HEK293 (cell line): ENCODE results near the gene MLH3.
A peak's percentile ranks its signal among the peaks of the same experiment; 100 is the strongest.

ENCODE experiments used
- CTCF ChIA-PET: fragments of 350-600 bp; formaldehyde crosslinking; extraction: SDS; loops from one replicate; lab custom pipeline; 2021; ENCODE audit warnings: antibody characterized with exemption; lab: Yijun Ruan, JAX
- POLR2A ChIA-PET: fragments of 300-600 bp; formaldehyde crosslinking; extraction: SDS; loops from one replicate; lab custom pipeline; 2020; ENCODE audit warnings: antibody characterized with exemption, inconsistent platforms; lab: Yijun Ruan, JAX
- H3K27ac ChIP-seq: fragments of 200-500 bp; sonication (Bioruptor generic); 2 replicates; pipeline ENCODE4 v1.5.1; 2014; ENCODE audit warnings: low read depth, low read length, control low read depth, inconsistent platforms; ENCODE audit errors: extremely low read depth
- H3K36me3 ChIP-seq, 2 experiments: fragments of 200-500 bp in 1 of 2; sonication (Bioruptor generic) in 1 of 2; 1 replicate in 1 of 2; 2 replicates in 1 of 2; pipeline ENCODE4 v1.5.1; 2014 to 2017; ENCODE audit warnings: inconsistent platforms in 2 of 2, low read length in 2 of 2; ENCODE audit not compliant: control insufficient read depth in 2 of 2, insufficient read depth in 1 of 2
- H3K4me1 ChIP-seq: fragments of 200-500 bp; sonication (Bioruptor generic); 2 replicates; pipeline ENCODE4 v1.5.1; 2014; ENCODE audit warnings: mild to moderate bottlenecking, low read length, inconsistent platforms; ENCODE audit not compliant: control insufficient read depth, insufficient read depth
- H3K4me3 ChIP-seq: 2 replicates; pipeline ENCODE4 v1.5.1; 2011; ENCODE audit warnings: low read depth, mild to moderate bottlenecking, control low read depth, low read length, moderate library complexity
- H3K9me3 ChIP-seq: fragments of 200-500 bp; sonication (Bioruptor generic); 2 replicates; pipeline ENCODE4 v1.5.1; 2014; ENCODE audit warnings: low read depth, low read length, inconsistent platforms; ENCODE audit not compliant: control insufficient read depth, insufficient read depth
- GLIS1 ChIP-seq: fragments of 450-650 bp; formaldehyde crosslinking; IDR thresholded peaks from 2 replicates; pipeline ENCODE4 v1.5.1; 2016; ENCODE audit warnings: missing biosample characterization, missing genetic modification characterization
- OSR2 ChIP-seq: fragments of 450-650 bp; formaldehyde crosslinking; IDR thresholded peaks from 2 replicates; pipeline ENCODE4 v1.5.1; 2016; ENCODE audit warnings: missing biosample characterization, missing genetic modification characterization
- PRDM6 ChIP-seq: fragments of 450-650 bp; formaldehyde crosslinking; IDR thresholded peaks from 2 replicates; pipeline ENCODE4 v1.5.1; 2017; ENCODE audit warnings: missing biosample characterization, missing genetic modification characterization
- SCRT2 ChIP-seq: fragments of 450-650 bp; formaldehyde crosslinking; IDR thresholded peaks from 2 replicates; pipeline ENCODE4 v1.5.1; 2016; ENCODE audit warnings: missing biosample characterization, missing genetic modification characterization
- ZBTB44 ChIP-seq: fragments of 450-650 bp; IDR thresholded peaks from 2 replicates; pipeline ENCODE4 v1.5.1; 2018; ENCODE audit warnings: missing biosample characterization, mild to moderate bottlenecking, missing genetic modification characterization
- ZNF211 ChIP-seq: fragments of 450-650 bp; formaldehyde crosslinking; IDR thresholded peaks from 2 replicates; pipeline ENCODE4 v1.5.1; 2016; ENCODE audit warnings: low read depth, missing biosample characterization, missing genetic modification characterization
- ZNF24 ChIP-seq: fragments of 450-650 bp; formaldehyde crosslinking; IDR thresholded peaks from 2 replicates; pipeline ENCODE4 v1.5.1; 2016; ENCODE audit warnings: missing biosample characterization, missing genetic modification characterization
- ZNF324 ChIP-seq: fragments of 450-650 bp; formaldehyde crosslinking; IDR thresholded peaks from 2 replicates; pipeline ENCODE4 v1.5.1; 2016; ENCODE audit warnings: missing biosample characterization, missing genetic modification characterization
- ZNF354C ChIP-seq: fragments of 450-650 bp; formaldehyde crosslinking; IDR thresholded peaks from 2 replicates; pipeline ENCODE4 v1.5.1; 2016; ENCODE audit warnings: missing biosample characterization, missing genetic modification characterization, low read depth, borderline replicate concordance
- ZNF366 ChIP-seq: fragments of 450-650 bp; formaldehyde crosslinking; conservative IDR thresholded peaks from 2 replicates; pipeline ENCODE4 v1.5.1; 2016; ENCODE audit warnings: missing biosample characterization, missing genetic modification characterization
- ZNF488 ChIP-seq: fragments of 450-650 bp; formaldehyde crosslinking; IDR thresholded peaks from 2 replicates; pipeline ENCODE4 v1.5.1; 2016; ENCODE audit warnings: missing biosample characterization, missing genetic modification characterization
- ZNF549 ChIP-seq: fragments of 450-650 bp; IDR thresholded peaks from 2 replicates; pipeline ENCODE4 v1.5.1; 2018; ENCODE audit warnings: missing biosample characterization, missing genetic modification characterization, mild to moderate bottlenecking, inconsistent platforms, moderate library complexity
- ZNF830 ChIP-seq: fragments of 450-650 bp; IDR thresholded peaks from 2 replicates; pipeline ENCODE4 v1.5.0; 2018; ENCODE audit warnings: missing biosample characterization, missing genetic modification characterization, low read depth, mild to moderate bottlenecking, moderate library complexity

Gene MLH3

GRCh38 chr14:75046275-75046674, 5.0 kb downstream of the MLH3 start:
- Histone ChIP-seq H3K4me3 (no peak overlapping the region), H3K36me3 (peaks cover 6 to 7% of the 10 kb centered on the region in 2 experiments; a peak in 2 of 3 replicates), H3K9me3 (no peaks in the 10 kb centered on the region)
- CTCF ChIA-PET = no interaction called here
- POLR2A ChIA-PET = no interaction called here
- no peak for TF ChIP-seq GLIS1
- TF ChIP-seq SCRT2 (tag by site-specific recombination) = 0 out of 2 replicates have a peak, but pooled peaks have one; percentile 37
- TF ChIP-seq, all 188 proteins: peak for 1
- Histone ChIP-seq H3K27ac (no peak overlapping the region), H3K4me1 (peaks cover 6% of the 10 kb centered on the region)

GRCh38 chr14:75044752-75045151, 6.5 kb downstream of the MLH3 start:
- Histone ChIP-seq H3K4me3 (no peak overlapping the region), H3K36me3 (peaks cover 6 to 9% of the 10 kb centered on the region in 2 experiments; a peak in 2 of 3 replicates), H3K4me1 (peaks cover 6% of the 10 kb centered on the region), H3K27ac (no peak overlapping the region), H3K9me3 (no peaks in the 10 kb centered on the region)
- POLR2A ChIA-PET = no interaction called here
- CTCF ChIA-PET = interaction anchor here (0.6 to 0.9 kb wide), 4 partner anchors 32 to 140 kb away, joined by 3 to 5 read pairs (median 4); no protein-coding TSS in a partner anchor
- TF ChIP-seq ZNF549 (tag by site-specific recombination) (no peak), ZNF211 (no peak), ZNF354C (tag by site-specific recombination) (no peak), SCRT2 (tag by site-specific recombination) (no peak), ZNF830 (tag by site-specific recombination) (no peak), ZNF488 (tag by site-specific recombination) (no peak), GLIS1 (no peak), ZNF324 (no peak)

GRCh38 chr14:75044322-75044721, 6.9 kb downstream of the MLH3 start:
- peak; percentile 50; the same call in 1 of the 2 replicates for TF ChIP-seq OSR2 (tag by site-specific recombination)
- TF ChIP-seq ZNF24 = no peak
- peak; percentile 64; the same call in 1 of the 2 replicates for TF ChIP-seq ZBTB44
- peak; percentile 95 for TF ChIP-seq PRDM6 (tag by site-specific recombination)
- peaks cover 3 to 9% of the 10 kb centered on the region in 2 experiments; a peak in 2 of 3 replicates for H3K36me3 ChIP-seq
- peaks cover 6% of the 10 kb centered on the region for H3K4me1 ChIP-seq
- no peaks in the 10 kb centered on the region for H3K9me3 ChIP-seq
- H3K27ac ChIP-seq = no peak overlapping the region
- H3K4me3 ChIP-seq = no peak overlapping the region
- CTCF ChIA-PET = interaction anchor here (0.6 to 0.8 kb wide), 2 partner anchors 31 to 139 kb away, joined by 3 to 5 read pairs; no protein-coding TSS in a partner anchor
- POLR2A ChIA-PET = no interaction called here

GRCh38 chr14:75042035-75042434, 9.2 kb downstream of the MLH3 start:
- H3K4me3 ChIP-seq = no peak overlapping the region
- CTCF ChIA-PET = interaction anchor here (0.5 to 1.2 kb wide), 3 partner anchors 46 to 431 kb away, joined by 3 to 4 read pairs (median 3); no protein-coding TSS in a partner anchor
- POLR2A ChIA-PET = no interaction called here
- peaks cover 6% of the 10 kb centered on the region for H3K4me1 ChIP-seq
- peaks cover 0 to 17% of the 10 kb centered on the region in 2 experiments; a peak in 1 of 3 replicates for H3K36me3 ChIP-seq
- H3K9me3 ChIP-seq = no peaks in the 10 kb centered on the region
- TF ChIP-seq PRDM6 (tag by site-specific recombination) (peak; percentile 65), ZNF366 (tag by site-specific recombination) (no peak)
- H3K27ac ChIP-seq = no peak overlapping the region
